GM10266 (cell line): ENCODE results near the gene NT5DC3.

Source experiments
- DNase-seq: peaks from one replicate; pipeline ENCODE4 v3.0.0; 2012; ENCODE audit errors: extremely low spot score
- CTCF ChIP-seq: IDR thresholded peaks from 2 replicates; pipeline ENCODE4 v1.5.1; 2012; ENCODE audit warnings: mild to moderate bottlenecking, low read depth; ENCODE audit not compliant: control insufficient read depth, insufficient read depth; ENCODE audit errors: missing control alignments

Gene NT5DC3

GRCh38 chr12:103751600-103751999 lies 89.4 kb downstream of the NT5DC3 start:
- TF ChIP-seq CTCF, result no peak
- no peak for DNase-seq

- TF ChIP-seq CTCF, result no peak
- DNase-seq, result peak; percentile 23
Observed at GRCh38 chr12:103751171-103751570, 89.9 kb downstream of the NT5DC3 start.

GRCh38 chr12:103748875-103749274 lies 92.2 kb downstream of the NT5DC3 start:
- TF ChIP-seq CTCF, result no peak
- DNase-seq, result no peak

GRCh38 chr12:103748002-103748401 lies 93.0 kb downstream of the NT5DC3 start:
- no peak for TF ChIP-seq CTCF
- DNase-seq, result no peak

GRCh38 chr12:103745962-103746361 lies 95.1 kb downstream of the NT5DC3 start:
- TF ChIP-seq CTCF, result no peak
- no peak for DNase-seq

- no peak for DNase-seq
- no peak for TF ChIP-seq CTCF
Observed at GRCh38 chr12:103743788-103744187, 97.2 kb downstream of the NT5DC3 start.

- DNase-seq, result no peak
- TF ChIP-seq CTCF, result no peak
Observed at GRCh38 chr12:103742349-103742932, 98.6 kb downstream of the NT5DC3 start.
